GM19240 (cell line): ENCODE results near the gene TAGLN2.

Source experiments
- DNase-seq: peaks from one replicate; pipeline ENCODE4 v3.0.0; 2011; ENCODE audit warnings: low spot score; ENCODE audit not compliant: insufficient read length

TAGLN2 gene

GRCh38 chr1:159935719-159936272 is 10.5 kb upstream of the TAGLN2 start:
- DNase-seq: no peak

GRCh38 chr1:159935305-159935704 is 10.0 kb upstream of the TAGLN2 start:
- DNase-seq: no peak

- no peak for DNase-seq
Observed at GRCh38 chr1:159934136-159935039, 9.1 kb upstream of the TAGLN2 start.

- DNase-seq: no peak
Observed at GRCh38 chr1:159933347-159933746, 8.0 kb upstream of the TAGLN2 start.

GRCh38 chr1:159932296-159933285 is 7.3 kb upstream of the TAGLN2 start:
- no peak for DNase-seq

- DNase-seq: no peak
Observed at GRCh38 chr1:159931795-159932173, 6.5 kb upstream of the TAGLN2 start.

GRCh38 chr1:159931101-159931794 is 5.9 kb upstream of the TAGLN2 start:
- DNase-seq: no peak

GRCh38 chr1:159930634-159931033 is 5.3 kb upstream of the TAGLN2 start:
- DNase-seq: no peak

- DNase-seq: no peak
Observed at GRCh38 chr1:159930216-159930615, 4.9 kb upstream of the TAGLN2 start.

GRCh38 chr1:159929155-159930051 is 4.1 kb upstream of the TAGLN2 start:
- no peak for DNase-seq

GRCh38 chr1:159928491-159929050 is 3.3 kb upstream of the TAGLN2 start:
- no peak for DNase-seq

GRCh38 chr1:159927849-159928431 is 2.6 kb upstream of the TAGLN2 start:
- DNase-seq: no peak

- no peak for DNase-seq
Observed at GRCh38 chr1:159927211-159927848, 2.0 kb upstream of the TAGLN2 start.

GRCh38 chr1:159925719-159926078 is 392 bp upstream of the TAGLN2 start:
- peak; percentile 57 for DNase-seq

GRCh38 chr1:159924025-159924790 is 1.1 kb downstream of the TAGLN2 start:
- DNase-seq: no peak

- DNase-seq: peak; percentile 62
Observed at GRCh38 chr1:159923203-159924024, 1.9 kb downstream of the TAGLN2 start.

- DNase-seq: no peak
Observed at GRCh38 chr1:159922511-159923202, 2.6 kb downstream of the TAGLN2 start.
